ENCODE results near the gene PABPN1L. TPM values are rescaled to one million over a fixed set of nuclear protein-coding genes. Genes with fewer than 3 reads are reported as not detected.

The PABPN1L gene
- total and polyA plus RNA-seq, 2 experiments from 2014 or later: not detected

GRCh38 chr16:88911946-88912310 lies 45.5 kb upstream of the PABPN1L start (continued):
- no peak for TF ChIP-seq ZNF462 (CRISPR knock-in tag; IDR thresholded peaks at IDR 0.05)
- TF ChIP-seq REST (IDR thresholded peaks at IDR 0.05; ENCODE audit: unreplicated experiment): no peak
- no peak for TF ChIP-seq EZH2phosphoT487 (IDR thresholded peaks at IDR 0.05; ENCODE audit: unreplicated experiment)

DNA sequence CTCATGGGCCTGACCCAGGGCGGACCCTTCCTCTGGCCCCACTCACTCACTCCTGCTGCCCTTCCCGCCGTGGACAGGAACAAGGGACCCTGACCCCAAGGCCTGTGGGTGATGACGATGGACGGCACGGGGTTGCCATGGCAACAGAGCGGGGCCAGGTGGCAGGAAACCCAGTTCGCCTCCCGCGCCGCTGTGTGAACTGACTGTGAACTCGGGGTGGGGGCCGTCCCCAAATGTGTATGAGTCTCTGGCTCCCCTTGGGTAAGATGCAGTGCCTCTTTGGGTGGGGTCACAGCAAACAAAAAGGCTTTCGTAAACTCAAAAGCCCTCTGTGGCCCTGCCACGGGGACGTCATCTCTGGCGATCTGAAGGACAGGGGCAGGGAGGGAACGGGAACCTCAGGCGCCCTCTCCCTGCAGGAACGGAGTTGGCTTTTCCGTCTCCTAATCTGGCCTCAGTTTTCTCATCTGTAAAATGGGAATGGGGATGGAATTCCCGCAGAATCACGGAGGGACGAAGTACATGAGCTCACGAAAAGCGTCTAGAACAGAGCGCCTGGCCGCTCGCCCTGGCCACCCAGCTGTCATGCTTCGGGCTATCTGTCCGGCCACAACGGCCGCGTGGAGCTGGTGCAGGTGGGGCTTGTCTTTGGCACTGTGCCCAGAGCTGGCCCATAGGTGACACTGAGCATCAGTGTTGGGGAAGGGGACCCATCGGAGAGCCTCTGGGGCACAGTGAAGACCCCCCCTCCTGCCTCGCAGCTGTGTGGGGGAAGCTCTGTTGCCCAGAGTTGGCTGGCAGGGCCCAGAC lies 44.9 kb upstream of the PABPN1L start:
- Mint-ChIP-seq H3K27me3 (ENCODE audit: insufficient read depth, low read depth, poor library complexity) (peaks cover 16% of the 10 kb centered on the region), H3K4me1 (peaks cover under 1% of the 10 kb centered on the region; the same call in 1 of the 3 replicates), H3K9me3 (peaks cover 2% of the 10 kb centered on the region; the same call in 2 of the 3 replicates), H3K4me3 (no peak overlapping the region), H3K27ac (no peak overlapping the region), H3K36me3 (ENCODE audit: low read depth) (no peaks in the 10 kb centered on the region; the same call in 2 of the 3 replicates)
- no peaks in the 10 kb centered on the region; the same call in 1 of the 2 replicates for H3F3A ChIP-seq (replicated peaks; ENCODE audit: low read depth)
- H3K4me2 ChIP-seq: no peak overlapping the region
- H3K4me1 ChIP-seq (ENCODE audit: insufficient read depth): no peaks in the 10 kb centered on the region
- H3K27me3 ChIP-seq (ENCODE audit: insufficient read depth): no peaks in the 10 kb centered on the region
- H3K9me2 ChIP-seq (ENCODE audit: insufficient read depth): no peaks in the 10 kb centered on the region
- no peaks in the 10 kb centered on the region for H4K20me1 ChIP-seq (replicated peaks; ENCODE audit: insufficient read depth)
- TF ChIP-seq ZNF114 (CRISPR knock-in tag; IDR thresholded peaks at IDR 0.05) (no peak), JUNB (IDR thresholded peaks at IDR 0.05; ENCODE audit: unreplicated experiment) (no peak), STAT1 (IDR thresholded peaks at IDR 0.05; ENCODE audit: unreplicated experiment) (no peak)
- TF ChIP-seq, protein P1, sequence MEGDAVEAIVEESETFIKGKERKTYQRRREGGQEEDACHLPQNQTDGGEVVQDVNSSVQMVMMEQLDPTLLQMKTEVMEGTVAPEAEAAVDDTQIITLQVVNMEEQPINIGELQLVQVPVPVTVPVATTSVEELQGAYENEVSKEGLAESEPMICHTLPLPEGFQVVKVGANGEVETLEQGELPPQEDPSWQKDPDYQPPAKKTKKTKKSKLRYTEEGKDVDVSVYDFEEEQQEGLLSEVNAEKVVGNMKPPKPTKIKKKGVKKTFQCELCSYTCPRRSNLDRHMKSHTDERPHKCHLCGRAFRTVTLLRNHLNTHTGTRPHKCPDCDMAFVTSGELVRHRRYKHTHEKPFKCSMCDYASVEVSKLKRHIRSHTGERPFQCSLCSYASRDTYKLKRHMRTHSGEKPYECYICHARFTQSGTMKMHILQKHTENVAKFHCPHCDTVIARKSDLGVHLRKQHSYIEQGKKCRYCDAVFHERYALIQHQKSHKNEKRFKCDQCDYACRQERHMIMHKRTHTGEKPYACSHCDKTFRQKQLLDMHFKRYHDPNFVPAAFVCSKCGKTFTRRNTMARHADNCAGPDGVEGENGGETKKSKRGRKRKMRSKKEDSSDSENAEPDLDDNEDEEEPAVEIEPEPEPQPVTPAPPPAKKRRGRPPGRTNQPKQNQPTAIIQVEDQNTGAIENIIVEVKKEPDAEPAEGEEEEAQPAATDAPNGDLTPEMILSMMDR (conservative IDR thresholded peaks at IDR 0.05; ENCODE audit: low read depth in 2 of 2): no peak
- H3K27ac ChIP-seq (ENCODE audit: low read depth): no peak overlapping the region
- no peaks in the 10 kb centered on the region for H3K79me2 ChIP-seq (replicated peaks; ENCODE audit: insufficient read depth)
- ATAC-seq: no peak
- H3K36me3 ChIP-seq (ENCODE audit: insufficient read depth): no peaks in the 10 kb centered on the region
- no peak for DNase-seq (ENCODE audit: low spot score)
- no peak overlapping the region for H3K4me3 ChIP-seq
- no peak overlapping the region for H2AFZ ChIP-seq

Data from GM23338 (cell line).